ENCODE results near the gene PPFIBP2.
"Not testable (repeated sequence)": the region's sequence is repeated elsewhere in the genome, so short reads cannot be mapped to it uniquely, and the experiment has no call there.

Gene PPFIBP2

GRCh38 chr11:7500251-7500650, 13.5 kb upstream of the PPFIBP2 start:
- FAIRE-seq = no peak

GRCh38 chr11:7501251-7501650, 12.5 kb upstream of the PPFIBP2 start:
- FAIRE-seq = no peak

GRCh38 chr11:7501894-7502293, 11.9 kb upstream of the PPFIBP2 start:
- no peak for FAIRE-seq

- FAIRE-seq = no peak
Observed at GRCh38 chr11:7506243-7506642, 7.6 kb upstream of the PPFIBP2 start.

- FAIRE-seq = no peak
Observed at GRCh38 chr11:7508087-7508486, 5.7 kb upstream of the PPFIBP2 start.

GRCh38 chr11:7509966-7510365, 3.8 kb upstream of the PPFIBP2 start:
- FAIRE-seq = no peak

GRCh38 chr11:7511401-7511800, 2.4 kb upstream of the PPFIBP2 start:
- FAIRE-seq = no peak

GRCh38 chr11:7512525-7513233, 1.1 kb upstream of the PPFIBP2 start:
- no peak for FAIRE-seq

- no peak for FAIRE-seq
Observed at GRCh38 chr11:7514099-7514591, 346 bp downstream of the PPFIBP2 start.

GRCh38 chr11:7515447-7515886, 1.7 kb downstream of the PPFIBP2 start:
- no peak for FAIRE-seq

- FAIRE-seq = no peak
Observed at GRCh38 chr11:7516475-7516874, 2.7 kb downstream of the PPFIBP2 start.

GRCh38 chr11:7517743-7518142, 3.9 kb downstream of the PPFIBP2 start:
- not testable (repeated sequence) for FAIRE-seq

- FAIRE-seq = no peak
Observed at GRCh38 chr11:7518811-7519562, 5.2 kb downstream of the PPFIBP2 start.

GRCh38 chr11:7520011-7520942, 6.5 kb downstream of the PPFIBP2 start:
- FAIRE-seq = no peak

- FAIRE-seq = no peak
Observed at GRCh38 chr11:7520981-7521487, 7.2 kb downstream of the PPFIBP2 start.

GRCh38 chr11:7522121-7522520, 8.3 kb downstream of the PPFIBP2 start:
- FAIRE-seq = no peak

GRCh38 chr11:7522546-7522945, 8.7 kb downstream of the PPFIBP2 start:
- no peak for FAIRE-seq

GRCh38 chr11:7523416-7524210, 9.8 kb downstream of the PPFIBP2 start:
- no peak for FAIRE-seq

- no peak for FAIRE-seq
Observed at GRCh38 chr11:7524462-7525235, 10.8 kb downstream of the PPFIBP2 start.

- no peak for FAIRE-seq
Observed at GRCh38 chr11:7525424-7525823, 11.6 kb downstream of the PPFIBP2 start.

- FAIRE-seq = no peak
Observed at GRCh38 chr11:7527029-7527428, 13.2 kb downstream of the PPFIBP2 start.

All from TTC549 (cell line).